Measurements from ENCODE around the gene KATNB1. TPM values are rescaled to one million over a fixed set of nuclear protein-coding genes. Genes with fewer than 3 reads are reported as not detected.
A peak's percentile ranks its signal among the peaks of the same experiment; 100 is the strongest.
"Not testable (repeated sequence)": the region's sequence is repeated elsewhere in the genome, so short reads cannot be mapped to it uniquely, and the experiment has no call there.

Gene KATNB1
- total and polyA plus RNA-seq, 4 donors = 14.9 to 39.3 (median 20.1) TPM

- 47 to 84% methylated on average over 1 of the region's 1 CpG for WGBS, 2 donors
- H3K9ac ChIP-seq (ENCODE audit: insufficient read depth in 1 of 2, low read length in 2 of 2) = no peak overlapping the region
- no peaks in the 10 kb centered on the region for H3K9me3 ChIP-seq (ENCODE audit: control insufficient read depth in 4 of 4, insufficient read depth in 3 of 4, low read length in 3 of 4)
- TF ChIP-seq, protein P1, sequence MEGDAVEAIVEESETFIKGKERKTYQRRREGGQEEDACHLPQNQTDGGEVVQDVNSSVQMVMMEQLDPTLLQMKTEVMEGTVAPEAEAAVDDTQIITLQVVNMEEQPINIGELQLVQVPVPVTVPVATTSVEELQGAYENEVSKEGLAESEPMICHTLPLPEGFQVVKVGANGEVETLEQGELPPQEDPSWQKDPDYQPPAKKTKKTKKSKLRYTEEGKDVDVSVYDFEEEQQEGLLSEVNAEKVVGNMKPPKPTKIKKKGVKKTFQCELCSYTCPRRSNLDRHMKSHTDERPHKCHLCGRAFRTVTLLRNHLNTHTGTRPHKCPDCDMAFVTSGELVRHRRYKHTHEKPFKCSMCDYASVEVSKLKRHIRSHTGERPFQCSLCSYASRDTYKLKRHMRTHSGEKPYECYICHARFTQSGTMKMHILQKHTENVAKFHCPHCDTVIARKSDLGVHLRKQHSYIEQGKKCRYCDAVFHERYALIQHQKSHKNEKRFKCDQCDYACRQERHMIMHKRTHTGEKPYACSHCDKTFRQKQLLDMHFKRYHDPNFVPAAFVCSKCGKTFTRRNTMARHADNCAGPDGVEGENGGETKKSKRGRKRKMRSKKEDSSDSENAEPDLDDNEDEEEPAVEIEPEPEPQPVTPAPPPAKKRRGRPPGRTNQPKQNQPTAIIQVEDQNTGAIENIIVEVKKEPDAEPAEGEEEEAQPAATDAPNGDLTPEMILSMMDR (IDR thresholded peaks at IDR 0.05; ENCODE audit: control extremely low read depth, extremely low read depth) = no peak
- no peaks in the 10 kb centered on the region for H3K27me3 ChIP-seq (ENCODE audit: control insufficient read depth in 3 of 3, insufficient read depth in 3 of 3, low read length in 2 of 3)
- H3K36me3 ChIP-seq (ENCODE audit: control insufficient read depth in 4 of 4, insufficient read depth in 4 of 4, low read length in 4 of 4) = peaks cover 0 to 31% (median 18%) of the 10 kb centered on the region in 4 donors
- peaks cover 0 to 4% (median 3%) of the 10 kb centered on the region in 5 donors for H3K4me1 ChIP-seq (ENCODE audit: control insufficient read depth in 5 of 5, insufficient read depth in 5 of 5, low read length in 5 of 5)
- DNase-seq (no peak), ATAC-seq (ENCODE audit: insufficient read depth, low FRiP score) (no peak)
- H3K27ac ChIP-seq (ENCODE audit: low read depth in 1 of 2, low read length in 1 of 2) = peak overlapping the region in 1 of 2 donors; percentile 37
- H3K4me3 ChIP-seq = no peak overlapping the region
Measured at GRCh38 chr16:57781349-57781740, 45.8 kb downstream of the KATNB1 start.

- Histone ChIP-seq H3K9ac (ENCODE audit: insufficient read depth in 1 of 2, low read length in 2 of 2) (no peak overlapping the region), H3K4me3 (no peak overlapping the region), H3K27ac (ENCODE audit: low read depth in 1 of 2, low read length in 1 of 2) (peak overlapping the region in 1 of 2 donors; percentile 37), H3K36me3 (ENCODE audit: control insufficient read depth in 4 of 4, insufficient read depth in 4 of 4, low read length in 4 of 4) (peaks cover 0 to 31% (median 18%) of the 10 kb centered on the region in 4 donors), H3K27me3 (ENCODE audit: control insufficient read depth in 3 of 3, insufficient read depth in 3 of 3, low read length in 2 of 3) (no peaks in the 10 kb centered on the region), H3K4me1 (ENCODE audit: control insufficient read depth in 5 of 5, insufficient read depth in 5 of 5, low read length in 5 of 5) (peaks cover 0 to 10% (median 5%) of the 10 kb centered on the region in 5 donors), H3K9me3 (ENCODE audit: control insufficient read depth in 4 of 4, insufficient read depth in 3 of 4, low read length in 3 of 4) (no peaks in the 10 kb centered on the region)
- ATAC-seq (ENCODE audit: insufficient read depth, low FRiP score) = no peak
- TF ChIP-seq, protein P1 (IDR thresholded peaks at IDR 0.05; ENCODE audit: control extremely low read depth, extremely low read depth) = no peak
- DNase-seq = no peak
- WGBS, 2 donors = 87 to 91% methylated on average over 10 of the region's 10 CpGs
Measured at GRCh38 chr16:57781741-57782606, 46.4 kb downstream of the KATNB1 start.

- peak overlapping the region in 1 of 2 donors; percentile 37 for H3K27ac ChIP-seq (ENCODE audit: low read depth in 1 of 2, low read length in 1 of 2)
- not testable (repeated sequence) for H3K4me3 ChIP-seq; ATAC-seq (ENCODE audit: insufficient read depth, low FRiP score); H3K9ac ChIP-seq (ENCODE audit: insufficient read depth in 1 of 2, low read length in 2 of 2); H3K9me3 ChIP-seq (ENCODE audit: control insufficient read depth in 4 of 4, insufficient read depth in 3 of 4, low read length in 3 of 4); DNase-seq; H3K27me3 ChIP-seq (ENCODE audit: control insufficient read depth in 3 of 3, insufficient read depth in 3 of 3, low read length in 2 of 3)
- peaks cover 0 to 17% (median 7%) of the 10 kb centered on the region in 5 donors for H3K4me1 ChIP-seq (ENCODE audit: control insufficient read depth in 5 of 5, insufficient read depth in 5 of 5, low read length in 5 of 5)
- 77 to 92% methylated on average over 11 of the region's 11 CpGs for WGBS, 2 donors
- peaks cover 0 to 37% (median 18%) of the 10 kb centered on the region in 4 donors for H3K36me3 ChIP-seq (ENCODE audit: control insufficient read depth in 4 of 4, insufficient read depth in 4 of 4, low read length in 4 of 4)
Measured at GRCh38 chr16:57782607-57783055, 47.1 kb downstream of the KATNB1 start.

DNA sequence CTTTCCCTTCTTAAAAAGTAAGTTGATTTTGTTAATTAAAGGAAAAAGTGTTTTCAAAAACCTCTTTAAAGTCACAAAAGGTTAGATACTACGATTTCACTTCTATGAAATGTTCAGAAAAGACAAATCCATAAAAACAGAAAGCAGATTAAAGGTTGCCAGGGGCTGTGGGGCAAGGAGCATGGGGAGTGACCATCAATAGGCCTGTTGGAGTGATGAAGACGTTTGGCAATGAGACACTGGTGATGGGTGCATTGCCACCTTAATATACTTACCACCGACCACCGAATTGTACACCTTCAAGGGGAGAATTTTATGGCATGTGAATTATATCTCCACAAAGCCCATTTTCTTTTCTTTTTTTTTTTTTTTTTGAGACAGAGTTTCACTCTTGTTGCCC lies 47.5 kb downstream of the KATNB1 start:
- DNase-seq = no peak
- peaks cover 0 to 22% (median 9%) of the 10 kb centered on the region in 5 donors for H3K4me1 ChIP-seq (ENCODE audit: control insufficient read depth in 5 of 5, insufficient read depth in 5 of 5, low read length in 5 of 5)
- peaks cover 0 to 41% (median 18%) of the 10 kb centered on the region in 4 donors for H3K36me3 ChIP-seq (ENCODE audit: control insufficient read depth in 4 of 4, insufficient read depth in 4 of 4, low read length in 4 of 4)
- ATAC-seq (ENCODE audit: insufficient read depth, low FRiP score) = no peak
- TF ChIP-seq, protein P1 (IDR thresholded peaks at IDR 0.05; ENCODE audit: control extremely low read depth, extremely low read depth) = no peak
- no peak overlapping the region for H3K27ac ChIP-seq (ENCODE audit: low read depth in 1 of 2, low read length in 1 of 2)
- H3K4me3 ChIP-seq = no peak overlapping the region
- H3K27me3 ChIP-seq (ENCODE audit: control insufficient read depth in 3 of 3, insufficient read depth in 3 of 3, low read length in 2 of 3) = no peaks in the 10 kb centered on the region
- H3K9me3 ChIP-seq (ENCODE audit: control insufficient read depth in 4 of 4, insufficient read depth in 3 of 4, low read length in 3 of 4) = no peaks in the 10 kb centered on the region
- WGBS, 2 donors = 84 to 91% methylated on average over 4 of the region's 4 CpGs
- H3K9ac ChIP-seq (ENCODE audit: insufficient read depth in 1 of 2, low read length in 2 of 2) = no peak overlapping the region

Measured in lung (tissue), 12 donors.